K562 (cell line): ENCODE measurements around the gene CGA. TPM values are rescaled to one million over a fixed set of nuclear protein-coding genes. Genes with fewer than 3 reads are reported as not detected.

Experiments
- ATAC-seq: fragments of 200-7000 bp; cut with Tn5 transposase; 3 replicates; pipeline ENCODE4 v1.9.1; 2020; ENCODE audit warnings: moderate library complexity
- BruUV-seq: library from RNA; stranded (reverse); fragments of 400-500 nt; replicated peaks from 2 replicates; lab custom pipeline; 2021; lab: Mats Ljungman, UMichigan
- CTCF ChIA-PET: fragments of 300-600 bp; formaldehyde crosslinking; extraction: SDS; loops from one replicate; lab custom pipeline; 2021; ENCODE audit warnings: low intra/inter-chr PET ratio; lab: Yijun Ruan, JAX
- POLR2A ChIA-PET: fragments of 300-600, 350-650 bp; sonication (Branson Sonifier 250); formaldehyde crosslinking; extraction: SDS; loops from one replicate; lab custom pipeline; 2021; ENCODE audit warnings: antibody characterized with exemption, inconsistent platforms; lab: Yijun Ruan, JAX
- DNase-seq, 4 experiments: peaks; one replicate each; pipeline versions ENCODE4 v3.0.0 to v3.0.0-alpha.2; 2011 to 2018; ENCODE audit warnings: low spot score in 3 of 4, mixed read lengths in 3 of 4; ENCODE audit errors: extremely low read depth in 1 of 4
- FAIRE-seq: peaks from 2 replicates; lab custom pipeline; 2011; peaks lifted over from hg19 to GRCh38; lab: Jason Lieb, UNC
- H2AFZ ChIP-seq: 2 replicates; pipeline ENCODE4 v1.6.0; 2011; ENCODE audit warnings: low read depth, low read length, control low read depth, inconsistent platforms
- H3K27ac ChIP-seq: fragments of 200-600 bp; 3 replicates; pipeline ENCODE4 v1.8.0; 2011; ENCODE audit warnings: low read depth, mild to moderate bottlenecking, control low read depth, inconsistent platforms, low read length, moderate library complexity, mixed read lengths; ENCODE audit errors: extremely low read depth
- H3K27me3 ChIP-seq, 2 experiments: fragments of 300-600 bp in 1 of 2; 2 replicates in 1 of 2; 3 replicates in 1 of 2; pipeline versions ENCODE4 v1.6.0 to v1.8.0; 2011; ENCODE audit warnings: inconsistent platforms in 2 of 2, low read length in 2 of 2, mild to moderate bottlenecking in 1 of 2, mixed read lengths in 1 of 2, moderate library complexity in 1 of 2; ENCODE audit not compliant: control insufficient read depth in 2 of 2, insufficient read depth in 2 of 2
- H3K36me3 ChIP-seq: fragments of 300-600 bp; 3 replicates; pipeline ENCODE4 v1.8.0; 2011; ENCODE audit warnings: mild to moderate bottlenecking, low read length, inconsistent platforms; ENCODE audit not compliant: control insufficient read depth, insufficient read depth
- H3K4me1 ChIP-seq, 2 experiments: fragments of 200-600 bp in 1 of 2; replicated peaks in 1 of 2; 2 replicates in 1 of 2; 3 replicates in 1 of 2; pipeline versions ENCODE4 v1.5.1 to v1.8.0; 2011; ENCODE audit warnings: inconsistent platforms in 2 of 2, low read length in 2 of 2, mild to moderate bottlenecking in 1 of 2, mixed read lengths in 1 of 2, moderate library complexity in 1 of 2; ENCODE audit not compliant: control insufficient read depth in 2 of 2, insufficient read depth in 2 of 2
- H3K4me2 ChIP-seq: 2 replicates; pipeline ENCODE4 v1.6.1; 2011; ENCODE audit warnings: low read length, control low read depth, inconsistent platforms, mixed read lengths; ENCODE audit not compliant: insufficient read depth
- H3K4me3 ChIP-seq: fragments of 200-600 bp; sonication (generic), shearing (Covaris generic); 2 replicates; pipeline ENCODE4 v1.5.1; 2016; ENCODE audit warnings: control low read depth, inconsistent platforms
- H3K79me2 ChIP-seq: fragments of 200-600 bp; 3 replicates; pipeline ENCODE4 v1.8.0; 2011; ENCODE audit warnings: low read length, inconsistent platforms; ENCODE audit not compliant: control insufficient read depth, insufficient read depth
- H3K9ac ChIP-seq, 2 experiments: 2 replicates each; pipeline versions ENCODE4 v1.6.0 to v1.6.1; 2011; ENCODE audit warnings: low read depth in 2 of 2, low read length in 2 of 2, control low read depth in 1 of 2, inconsistent platforms in 1 of 2, mild to moderate bottlenecking in 1 of 2, mixed read lengths in 1 of 2; ENCODE audit not compliant: insufficient read depth in 1 of 2
- H3K9me1 ChIP-seq: one replicate; pipeline ENCODE4 v1.6.0; 2011; ENCODE audit warnings: inconsistent platforms, mild to moderate bottlenecking, low read length, moderate library complexity; ENCODE audit not compliant: control insufficient read depth, insufficient read depth
- H3K9me3 ChIP-seq: replicated peaks from 2 replicates; pipeline ENCODE4 v1.5.1; 2011; ENCODE audit warnings: low read depth, low read length, inconsistent platforms; ENCODE audit not compliant: control insufficient read depth, insufficient read depth
- H4K20me1 ChIP-seq: replicated peaks from 2 replicates; pipeline ENCODE4 v1.6.1; 2011; ENCODE audit warnings: low read length, inconsistent platforms, mixed read lengths; ENCODE audit not compliant: control insufficient read depth, insufficient read depth
- DACH1 ChIP-seq: fragments of 450-650 bp; IDR thresholded peaks from 2 replicates; pipeline ENCODE4 v1.6.1; 2018; ENCODE audit not compliant: partially characterized antibody
- NBN ChIP-seq: fragments of 450-650 bp; IDR thresholded peaks from 2 replicates; pipeline ENCODE4 v1.6.1; 2016; ENCODE audit warnings: low read depth, mild to moderate bottlenecking
- NR2C1 ChIP-seq, 2 experiments: fragments of 450-650 bp; IDR thresholded peaks; 2 replicates each; pipeline ENCODE4 v1.6.1; 2017; ENCODE audit warnings: mild to moderate bottlenecking in 2 of 2, antibody characterized with exemption in 1 of 2, inconsistent platforms in 1 of 2, missing compliant biosample characterization in 1 of 2, missing genetic modification characterization in 1 of 2
- OTX1 ChIP-seq: fragments of 450-650 bp; formaldehyde crosslinking; IDR thresholded peaks from 2 replicates; pipeline ENCODE4 v1.4.0; 2022; ENCODE audit warnings: mild to moderate bottlenecking
- ZNF121 ChIP-seq: sonication (generic); formaldehyde crosslinking; conservative IDR thresholded peaks from 2 replicates; pipeline ENCODE4 v1.8.0; 2022; ENCODE audit warnings: missing genetic modification reagents
- ZNF780A ChIP-seq: fragments of 250-450 bp; sonication (Bioruptor Pico); IDR thresholded peaks from 2 replicates; pipeline ENCODE4 v1.5.0; 2021; ENCODE audit warnings: mild to moderate bottlenecking
- WGBS: fragments of 100-300 bp; shearing (Covaris generic); methylation state at CpG from one replicate; pipeline ENCODE4 v1.1.6; 2016; ENCODE audit warnings: low coverage, mixed read lengths; ENCODE audit not compliant: insufficient coverage; ENCODE audit errors: missing lambda C conversion rate; 5-methylcytosine and 5-hydroxymethylcytosine counted together
- in situ Hi-C: fragments of 300-500 bp; cut with MboI; formaldehyde crosslinking; loops from 4 replicates; pipeline ENCODE4 v1.15.0; 2018; ENCODE audit warnings: inconsistent platforms, mixed read lengths
- intact Hi-C: fragments of 100-400 bp; cut with micrococcal nuclease; formaldehyde crosslinking; loops from 2 replicates; pipeline ENCODE4 v1.14.2; 2022
- polyA plus RNA-seq, 8 experiments: library from polyadenylated mRNA; depleted of rRNA in 4 of 8; stranded (reverse) in 5 of 8; unstranded in 3 of 8; fragments of >200 nt; fragmentation: Nextera tagmentation in 2 of 8; fragmentation: Illumina TruSeq in 1 of 8; extraction: Ambion mirVana in 2 of 8; extraction: Trizol in 1 of 8; gene quantifications; 2 replicates each; pipeline versions ENCODE4 v1.2.1 to v1.2.3, GENCODE V29; 2011 to 2014; ENCODE audit warnings: inconsistent platforms in 1 of 8, missing spikeins in 1 of 8
- total RNA-seq, 7 experiments: library from RNA; depleted of rRNA in 6 of 7; stranded (reverse); fragments of >200 nt in 6 of 7; fragmentation: Illumina TruSeq in 2 of 7; extraction: Trizol in 2 of 7; gene quantifications; 2 replicates each; pipeline versions ENCODE4 v1.2.1 to v1.2.3, GENCODE V29; 2011 to 2021; ENCODE audit warnings: low replicate concordance in 1 of 7
- TF ChIP-seq, protein P1 (sequence below): fragments of 250-450 bp; sonication (Bioruptor Pico); IDR thresholded peaks from 2 replicates; pipeline ENCODE4 v1.8.0; 2021; ENCODE audit warnings: mild to moderate bottlenecking, moderate library complexity

Gene CGA
- total and polyA plus RNA-seq, 9 of the 15 experiments (the other 6 are each of a cell fraction or from before 2014, with no cell fraction given), result 0.13 to 0.24 TPM; not detected in 7

GRCh38 chr6:87101067-87101466 lies 6.2 kb upstream of the CGA start:
- Histone ChIP-seq H3K4me2 (no peak overlapping the region), H2AFZ (no peak overlapping the region), H3K79me2 (no peaks in the 10 kb centered on the region), H3K36me3 (no peaks in the 10 kb centered on the region), H3K9me1 (no peaks in the 10 kb centered on the region), H3K27me3 (peaks cover 0 to 2% of the 10 kb centered on the region in 2 experiments; a peak in 2 of 5 replicates), H3K4me1 (no peaks in the 10 kb centered on the region), H3K27ac (no peak overlapping the region), H3K9me3 (no peaks in the 10 kb centered on the region), H3K9ac (no peak overlapping the region), H3K4me3 (no peak overlapping the region), H4K20me1 (no peaks in the 10 kb centered on the region)
- in situ Hi-C loops (no loop called here), intact Hi-C loops (no loop called here)
- DNase-seq, result no peak
- TF ChIP-seq NR2C1 (IDR thresholded peaks at IDR 0.05) (no peak), NR2C1 (tag; IDR thresholded peaks at IDR 0.05) (no peak), ZNF780A (CRISPR knock-in tag) (no peak), ZNF121 (CRISPR knock-in tag) (no peak), NBN (no peak), DACH1 (no peak), OTX1 (no peak)
- TF ChIP-seq, protein P1, sequence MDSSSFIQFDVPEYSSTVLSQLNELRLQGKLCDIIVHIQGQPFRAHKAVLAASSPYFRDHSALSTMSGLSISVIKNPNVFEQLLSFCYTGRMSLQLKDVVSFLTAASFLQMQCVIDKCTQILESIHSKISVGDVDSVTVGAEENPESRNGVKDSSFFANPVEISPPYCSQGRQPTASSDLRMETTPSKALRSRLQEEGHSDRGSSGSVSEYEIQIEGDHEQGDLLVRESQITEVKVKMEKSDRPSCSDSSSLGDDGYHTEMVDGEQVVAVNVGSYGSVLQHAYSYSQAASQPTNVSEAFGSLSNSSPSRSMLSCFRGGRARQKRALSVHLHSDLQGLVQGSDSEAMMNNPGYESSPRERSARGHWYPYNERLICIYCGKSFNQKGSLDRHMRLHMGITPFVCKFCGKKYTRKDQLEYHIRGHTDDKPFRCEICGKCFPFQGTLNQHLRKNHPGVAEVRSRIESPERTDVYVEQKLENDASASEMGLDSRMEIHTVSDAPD, result no peak
- no peak for ATAC-seq
- CTCF ChIA-PET, result no interaction called here
- FAIRE-seq, result no peak
- 5% methylated on average over 2 of the region's 2 CpGs for WGBS
- BruUV-seq, result no TSS peak
- POLR2A ChIA-PET, result no interaction called here
